ENCODE data around the gene CARD19. TPM values are rescaled to one million over a fixed set of nuclear protein-coding genes. Genes with fewer than 3 reads are reported as not detected.

The CARD19 gene
- total and polyA plus RNA-seq, 9 of the 15 experiments (the other 6 are each of a cell fraction or from before 2014, with no cell fraction given): 0.90 to 34.9 (median 14.6) TPM

GRCh38 chr9:93057703-93058354, 38.2 kb upstream of the CARD19 start:
- H3K9me3 ChIP-seq (replicated peaks; ENCODE audit: control insufficient read depth, insufficient read depth, low read depth, low read length): no peaks in the 10 kb centered on the region
- H3K4me1 ChIP-seq (replicated peaks in 1 of 2; ENCODE audit: control insufficient read depth in 2 of 2, insufficient read depth in 2 of 2, low read length in 2 of 2): peaks cover 30 to 56% of the 10 kb centered on the region in 2 experiments
- intact Hi-C loops (cut with micrococcal nuclease): no loop called here
- peak overlapping the region; percentile 73; the same call in 2 of the 3 replicates for H3K27ac ChIP-seq (ENCODE audit: extremely low read depth, low read depth, low read length)
- H3K9ac ChIP-seq (ENCODE audit: insufficient read depth in 1 of 2, low read depth in 2 of 2, low read length in 2 of 2): peak overlapping the region; percentile 42 to 62; a peak in 3 of 4 replicates
- peak overlapping the region; percentile 80 for H2AFZ ChIP-seq (ENCODE audit: low read depth, low read length)
- ChIA-PET CTCF (ENCODE audit: low intra/inter-chr PET ratio) (no interaction called here), POLR2A (interaction anchor here (0.6 to 1.0 kb wide), 2 partner anchors 14 to 62 kb away, joined by 3 to 4 read pairs; no protein-coding TSS in a partner anchor)
- no peaks in the 10 kb centered on the region for H4K20me1 ChIP-seq (replicated peaks; ENCODE audit: control insufficient read depth, insufficient read depth, low read length)
- 48% methylated on average over 10 of the region's 14 CpGs for WGBS (ENCODE audit: insufficient coverage, low coverage, missing lambda C conversion rate)
- peaks cover 25% of the 10 kb centered on the region for H3K79me2 ChIP-seq (ENCODE audit: control insufficient read depth, insufficient read depth, low read length)
- peak overlapping the region; percentile 5; the same call in 1 of the 2 replicates for H3K4me2 ChIP-seq (ENCODE audit: insufficient read depth, low read length)
- FAIRE-seq (no peak), ATAC-seq (peak; percentile 2), DNase-seq (ENCODE audit: extremely low read depth in 1 of 4, low spot score in 3 of 4) (peak in 1 of 4 experiments; percentile 27)
- no peaks in the 10 kb centered on the region for H3K9me1 ChIP-seq (ENCODE audit: control insufficient read depth, insufficient read depth, low read length)
- in situ Hi-C loops (cut with MboI): no loop called here
- peaks cover 4 to 12% of the 10 kb centered on the region in 2 experiments; a peak in 4 of 5 replicates for H3K27me3 ChIP-seq (ENCODE audit: control insufficient read depth in 2 of 2, insufficient read depth in 2 of 2, low read length in 2 of 2)
- BruUV-seq (replicated peaks): no TSS peak
- TF ChIP-seq, protein P1, sequence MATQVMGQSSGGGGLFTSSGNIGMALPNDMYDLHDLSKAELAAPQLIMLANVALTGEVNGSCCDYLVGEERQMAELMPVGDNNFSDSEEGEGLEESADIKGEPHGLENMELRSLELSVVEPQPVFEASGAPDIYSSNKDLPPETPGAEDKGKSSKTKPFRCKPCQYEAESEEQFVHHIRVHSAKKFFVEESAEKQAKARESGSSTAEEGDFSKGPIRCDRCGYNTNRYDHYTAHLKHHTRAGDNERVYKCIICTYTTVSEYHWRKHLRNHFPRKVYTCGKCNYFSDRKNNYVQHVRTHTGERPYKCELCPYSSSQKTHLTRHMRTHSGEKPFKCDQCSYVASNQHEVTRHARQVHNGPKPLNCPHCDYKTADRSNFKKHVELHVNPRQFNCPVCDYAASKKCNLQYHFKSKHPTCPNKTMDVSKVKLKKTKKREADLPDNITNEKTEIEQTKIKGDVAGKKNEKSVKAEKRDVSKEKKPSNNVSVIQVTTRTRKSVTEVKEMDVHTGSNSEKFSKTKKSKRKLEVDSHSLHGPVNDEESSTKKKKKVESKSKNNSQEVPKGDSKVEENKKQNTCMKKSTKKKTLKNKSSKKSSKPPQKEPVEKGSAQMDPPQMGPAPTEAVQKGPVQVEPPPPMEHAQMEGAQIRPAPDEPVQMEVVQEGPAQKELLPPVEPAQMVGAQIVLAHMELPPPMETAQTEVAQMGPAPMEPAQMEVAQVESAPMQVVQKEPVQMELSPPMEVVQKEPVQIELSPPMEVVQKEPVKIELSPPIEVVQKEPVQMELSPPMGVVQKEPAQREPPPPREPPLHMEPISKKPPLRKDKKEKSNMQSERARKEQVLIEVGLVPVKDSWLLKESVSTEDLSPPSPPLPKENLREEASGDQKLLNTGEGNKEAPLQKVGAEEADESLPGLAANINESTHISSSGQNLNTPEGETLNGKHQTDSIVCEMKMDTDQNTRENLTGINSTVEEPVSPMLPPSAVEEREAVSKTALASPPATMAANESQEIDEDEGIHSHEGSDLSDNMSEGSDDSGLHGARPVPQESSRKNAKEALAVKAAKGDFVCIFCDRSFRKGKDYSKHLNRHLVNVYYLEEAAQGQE (IDR thresholded peaks at IDR 0.05; ENCODE audit: borderline replicate concordance): peak; percentile 18; the same call in 1 of the 2 replicates
- TF ChIP-seq, protein P1 (CRISPR knock-in tag; IDR thresholded peaks at IDR 0.05; ENCODE audit: low read depth): no peak
- TF ChIP-seq, protein P2, sequence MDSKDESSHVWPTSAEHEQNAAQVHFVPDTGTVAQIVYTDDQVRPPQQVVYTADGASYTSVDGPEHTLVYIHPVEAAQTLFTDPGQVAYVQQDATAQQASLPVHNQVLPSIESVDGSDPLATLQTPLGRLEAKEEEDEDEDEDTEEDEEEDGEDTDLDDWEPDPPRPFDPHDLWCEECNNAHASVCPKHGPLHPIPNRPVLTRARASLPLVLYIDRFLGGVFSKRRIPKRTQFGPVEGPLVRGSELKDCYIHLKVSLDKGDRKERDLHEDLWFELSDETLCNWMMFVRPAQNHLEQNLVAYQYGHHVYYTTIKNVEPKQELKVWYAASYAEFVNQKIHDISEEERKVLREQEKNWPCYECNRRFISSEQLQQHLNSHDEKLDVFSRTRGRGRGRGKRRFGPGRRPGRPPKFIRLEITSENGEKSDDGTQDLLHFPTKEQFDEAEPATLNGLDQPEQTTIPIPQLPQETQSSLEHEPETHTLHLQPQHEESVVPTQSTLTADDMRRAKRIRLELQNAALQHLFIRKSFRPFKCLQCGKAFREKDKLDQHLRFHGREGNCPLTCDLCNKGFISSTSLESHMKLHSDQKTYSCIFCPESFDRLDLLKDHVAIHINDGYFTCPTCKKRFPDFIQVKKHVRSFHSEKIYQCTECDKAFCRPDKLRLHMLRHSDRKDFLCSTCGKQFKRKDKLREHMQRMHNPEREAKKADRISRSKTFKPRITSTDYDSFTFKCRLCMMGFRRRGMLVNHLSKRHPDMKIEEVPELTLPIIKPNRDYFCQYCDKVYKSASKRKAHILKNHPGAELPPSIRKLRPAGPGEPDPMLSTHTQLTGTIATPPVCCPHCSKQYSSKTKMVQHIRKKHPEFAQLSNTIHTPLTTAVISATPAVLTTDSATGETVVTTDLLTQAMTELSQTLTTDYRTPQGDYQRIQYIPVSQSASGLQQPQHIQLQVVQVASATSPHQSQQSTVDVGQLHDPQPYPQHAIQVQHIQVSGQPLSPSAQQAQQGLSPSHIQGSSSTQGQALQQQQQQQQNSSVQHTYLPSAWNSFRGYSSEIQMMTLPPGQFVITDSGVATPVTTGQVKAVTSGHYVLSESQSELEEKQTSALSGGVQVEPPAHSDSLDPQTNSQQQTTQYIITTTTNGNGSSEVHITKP (IDR thresholded peaks at IDR 0.05; ENCODE audit: partially characterized antibody): peak; percentile 48
- TF ChIP-seq LARP7 (IDR thresholded peaks at IDR 0.05) (0 out of 2 replicates have a peak, but pooled peaks have one; percentile 15), ZNF184 (CRISPR knock-in tag; IDR thresholded peaks at IDR 0.05) (no peak)
- no peaks in the 10 kb centered on the region for H3K36me3 ChIP-seq (ENCODE audit: control insufficient read depth, insufficient read depth, low read length)
- no peak overlapping the region; the same call in 1 of the 2 replicates for H3K4me3 ChIP-seq

All from K562 (cell line).